ENCODE measurements around the gene DDR1.

The DDR1 gene

DNA sequence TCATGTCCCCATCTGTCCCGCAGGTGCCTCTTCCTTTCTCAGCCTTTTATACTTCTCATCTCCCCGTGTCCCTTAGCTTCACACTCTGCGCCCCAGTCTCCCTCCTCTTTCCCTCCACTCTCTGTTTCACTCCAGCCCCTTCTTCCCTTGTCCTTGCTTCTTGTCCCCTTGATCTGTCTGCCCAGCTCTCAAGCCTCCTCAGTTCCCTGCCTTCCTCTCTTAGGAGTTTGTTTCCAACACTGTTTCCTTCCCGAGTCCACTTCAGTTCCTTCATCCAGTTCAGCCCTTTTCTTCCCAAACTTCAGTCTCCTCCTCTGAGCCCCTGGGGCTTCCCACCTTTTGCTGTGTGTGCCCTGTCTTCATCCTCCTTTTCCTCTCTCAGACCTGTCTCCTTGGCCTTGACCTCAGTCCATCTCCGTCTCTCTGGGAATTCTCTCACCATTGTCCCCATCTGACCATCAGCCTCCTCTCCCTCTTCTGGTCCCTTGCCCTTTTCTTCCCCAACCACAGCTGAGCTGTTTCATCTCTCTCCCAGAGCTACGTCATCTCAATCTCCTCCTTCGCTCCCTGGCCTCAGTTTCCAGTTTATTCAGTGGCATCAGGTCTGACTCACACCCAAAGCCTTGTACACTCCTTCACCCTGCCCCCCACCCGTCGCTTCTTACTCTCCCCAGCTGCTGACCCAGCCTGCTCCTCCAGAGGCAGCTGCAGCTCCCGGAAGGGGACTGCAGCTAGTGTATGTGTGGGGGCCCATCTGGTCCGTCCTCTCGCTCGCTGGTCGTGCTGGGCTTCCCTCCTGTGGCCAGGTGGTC is 2.7 kb upstream of the DDR1 start:
- FAIRE-seq: no peak

DNA sequence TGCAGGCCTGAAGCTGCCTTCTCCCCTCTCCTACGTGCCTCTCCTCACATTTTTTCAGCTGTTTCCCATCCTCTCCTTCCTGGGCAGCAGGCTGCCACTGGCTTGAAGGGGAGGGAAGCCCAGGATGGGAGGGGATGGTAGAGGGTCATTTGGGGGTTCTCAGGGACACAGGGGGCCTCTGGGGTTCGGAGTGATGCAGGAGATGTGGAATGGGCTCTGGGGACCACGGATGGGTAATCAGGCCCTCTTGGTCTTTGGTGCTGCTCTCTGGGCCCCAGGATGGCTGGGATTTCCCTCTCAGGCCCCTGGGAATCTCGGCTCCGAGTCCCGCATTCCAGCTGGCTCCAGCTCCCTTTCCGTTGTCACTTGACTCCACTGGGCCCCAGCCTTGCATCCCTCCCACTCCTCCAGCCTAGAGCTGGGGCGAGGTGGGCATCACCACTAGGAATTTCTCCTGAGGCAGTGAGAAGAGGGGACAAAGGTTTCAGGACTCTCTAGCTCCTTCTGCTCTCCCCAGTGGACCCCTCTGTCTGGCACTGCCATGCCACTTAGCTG is 2.0 kb upstream of the DDR1 start:
- no peak for FAIRE-seq

DNA sequence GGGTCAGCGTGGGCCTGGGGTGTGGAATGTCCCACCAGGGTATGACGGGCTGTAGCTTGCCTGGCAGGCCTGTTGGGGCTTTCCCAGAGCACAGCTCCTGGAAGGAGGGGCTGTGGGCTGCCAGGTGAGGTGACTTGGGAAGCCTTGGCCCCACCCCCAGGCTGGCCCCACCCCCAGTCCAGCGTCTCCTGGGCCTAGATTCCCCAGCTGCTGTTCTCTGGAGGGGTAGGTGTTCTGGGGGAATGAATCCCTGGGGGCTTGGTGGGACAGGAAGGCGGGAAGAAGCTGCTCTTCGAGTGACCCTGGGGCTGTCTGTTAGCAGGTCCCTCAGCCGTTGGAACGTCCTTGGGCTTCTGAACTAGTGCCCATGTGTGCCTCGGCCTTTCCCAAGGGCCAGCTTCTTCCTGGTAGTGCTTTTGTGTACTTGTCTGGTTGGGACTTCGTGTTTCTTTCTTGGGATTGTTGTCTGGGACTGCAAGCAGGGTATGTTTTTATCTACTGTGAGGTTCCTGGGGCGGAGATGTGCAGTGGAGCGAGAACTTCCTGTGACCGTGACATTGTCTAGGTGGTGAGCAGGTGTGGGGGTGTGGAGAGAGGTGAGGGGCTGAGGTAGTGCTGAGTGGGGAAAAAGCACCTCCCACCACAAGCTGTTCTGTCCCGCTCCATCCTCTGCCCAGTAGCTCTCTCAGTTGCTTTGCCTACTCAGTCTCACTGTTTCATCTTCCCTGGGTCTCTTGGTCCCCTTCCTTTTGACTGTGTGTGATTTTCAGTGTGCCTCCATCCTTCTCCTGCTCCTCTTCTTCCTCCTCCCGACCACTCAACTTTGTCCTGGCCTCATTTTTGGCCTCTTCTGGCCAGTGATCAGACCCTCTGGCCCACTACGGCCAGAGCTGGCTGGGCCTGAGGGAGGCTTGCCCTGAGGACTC is 1.3 kb upstream of the DDR1 start:
- FAIRE-seq: no peak

DNA sequence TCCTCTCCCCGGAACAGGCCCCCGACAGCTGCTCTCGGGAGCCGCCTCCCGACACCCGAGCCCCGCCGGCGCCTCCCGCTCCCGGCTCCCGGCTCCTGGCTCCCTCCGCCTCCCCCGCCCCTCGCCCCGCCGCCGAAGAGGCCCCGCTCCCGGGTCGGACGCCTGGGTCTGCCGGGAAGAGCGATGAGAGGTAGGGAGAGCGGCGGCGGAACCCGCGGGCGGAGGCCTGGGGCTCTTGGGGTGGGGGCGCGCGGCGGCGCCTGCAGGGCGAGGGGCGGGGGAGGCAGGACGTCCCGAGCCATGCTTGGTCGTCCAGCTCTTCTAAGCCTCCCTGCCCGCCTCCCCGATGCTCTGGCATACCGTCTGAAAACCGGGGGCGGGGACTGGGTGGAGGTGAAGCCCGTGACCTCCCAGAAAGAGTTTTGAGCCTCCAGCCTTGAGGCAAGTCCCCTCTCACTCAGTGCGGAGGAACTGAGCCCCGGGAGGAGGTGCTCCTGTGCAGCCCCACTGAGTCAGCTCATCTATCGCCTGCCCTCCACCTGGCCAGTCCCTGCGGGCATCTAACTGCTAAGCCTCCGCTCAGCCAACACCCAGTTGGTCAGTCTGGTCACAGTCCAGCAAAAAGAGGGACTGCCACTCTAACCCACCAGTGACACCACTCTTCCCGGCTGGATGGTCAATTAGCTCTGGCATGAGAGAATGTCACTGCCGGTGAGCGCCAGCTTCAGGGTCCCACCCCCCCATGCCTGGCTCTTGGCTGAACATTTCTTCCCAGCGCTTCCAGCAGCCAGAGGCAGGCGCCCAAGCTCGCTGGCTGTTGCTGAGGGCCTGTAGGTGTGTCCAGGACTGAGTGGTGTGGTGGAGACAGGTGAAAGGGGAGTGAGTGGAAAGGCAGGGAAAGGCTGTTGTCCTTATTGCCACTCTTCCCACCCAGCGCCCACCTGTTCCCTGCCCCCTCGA is 482 bp downstream of the DDR1 start:
- FAIRE-seq: no peak

DNA sequence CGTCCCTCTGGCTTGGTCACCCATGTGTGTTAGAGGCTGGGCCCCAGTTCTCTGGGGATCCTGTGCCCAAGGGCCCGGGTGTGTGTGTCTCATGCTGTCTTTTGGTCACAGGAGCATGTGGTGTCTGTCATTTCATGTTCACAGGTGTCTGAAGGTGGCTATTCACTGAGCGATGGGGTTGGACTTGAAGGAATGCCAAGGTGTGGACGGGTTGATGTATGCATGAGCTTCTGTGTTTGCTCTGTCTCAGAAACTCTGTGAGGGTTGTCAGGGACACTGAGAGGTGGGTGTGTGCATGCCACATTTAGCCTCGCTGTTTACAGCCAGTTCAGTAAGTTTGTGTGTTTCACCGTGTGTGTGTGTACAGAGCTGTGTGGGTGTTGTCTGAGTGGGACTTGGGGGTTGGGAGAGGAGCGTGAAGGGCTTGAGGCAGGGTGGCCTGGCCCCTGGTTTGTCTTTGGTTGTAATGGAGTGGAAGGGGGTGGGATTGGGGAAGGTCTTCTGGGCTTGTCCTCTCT is 1.2 kb downstream of the DDR1 start:
- no peak for FAIRE-seq

DNA sequence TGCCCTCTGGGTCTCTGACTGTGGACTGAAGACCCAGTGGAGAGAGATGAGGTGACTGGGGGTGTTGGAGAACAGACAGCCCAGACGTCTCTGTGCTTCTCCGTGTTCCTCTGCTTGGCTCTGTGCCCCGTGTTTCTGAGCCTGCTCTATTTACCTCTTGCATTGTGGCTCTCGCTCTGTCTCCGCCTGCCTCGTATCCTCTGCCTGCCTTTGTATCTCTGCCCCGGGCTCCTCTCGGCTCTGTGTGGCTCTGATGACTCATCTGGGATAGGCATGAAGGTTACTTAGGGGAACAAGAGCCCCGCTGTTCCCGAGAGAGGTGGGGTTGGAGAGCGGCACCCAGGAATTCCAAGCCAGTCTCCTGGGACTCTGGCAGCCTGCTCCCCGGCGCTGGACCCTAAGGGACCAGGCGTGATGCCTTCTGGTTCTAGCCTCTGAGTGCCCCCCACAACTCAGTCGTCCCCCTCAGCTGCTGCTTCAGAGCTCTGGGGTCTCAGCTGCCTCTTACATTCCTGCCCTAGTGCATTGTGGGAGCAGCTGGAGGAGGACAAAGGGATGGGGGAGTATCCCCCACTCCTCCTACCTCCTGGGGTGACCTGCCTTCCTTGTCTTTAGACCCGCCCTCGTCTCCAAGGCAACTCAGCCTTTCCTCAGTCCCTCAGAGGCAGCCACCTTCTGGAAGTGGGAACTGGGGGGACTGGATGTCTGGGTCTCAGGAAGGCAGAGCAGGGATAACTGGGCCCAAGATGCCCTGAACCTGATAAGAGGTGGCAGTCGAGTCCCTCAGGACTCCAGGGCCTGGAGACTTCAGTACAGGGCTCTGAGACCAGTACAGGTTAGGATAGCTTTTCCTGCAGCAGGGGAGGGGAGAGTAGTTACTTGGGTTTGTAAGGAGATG is 1.9 kb downstream of the DDR1 start:
- FAIRE-seq: no peak

DNA sequence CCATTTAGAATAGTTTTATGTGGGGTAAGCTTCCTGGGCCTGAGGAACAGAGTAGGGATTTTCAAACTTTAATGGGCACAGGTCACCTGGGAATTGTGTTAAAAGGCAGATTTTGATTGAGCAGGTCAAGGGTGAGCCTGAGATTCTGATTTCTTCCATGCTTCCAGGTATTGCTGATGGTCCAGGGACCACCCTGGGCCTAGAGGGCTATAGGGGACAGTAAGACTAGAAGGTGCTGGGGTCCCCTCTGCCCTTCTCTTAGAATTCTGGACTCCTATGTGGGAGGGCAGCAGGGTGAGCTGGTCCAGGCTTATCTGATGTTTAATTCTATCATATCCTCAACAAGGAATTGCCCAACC is 2.6 kb downstream of the DDR1 start:
- FAIRE-seq: no peak

DNA sequence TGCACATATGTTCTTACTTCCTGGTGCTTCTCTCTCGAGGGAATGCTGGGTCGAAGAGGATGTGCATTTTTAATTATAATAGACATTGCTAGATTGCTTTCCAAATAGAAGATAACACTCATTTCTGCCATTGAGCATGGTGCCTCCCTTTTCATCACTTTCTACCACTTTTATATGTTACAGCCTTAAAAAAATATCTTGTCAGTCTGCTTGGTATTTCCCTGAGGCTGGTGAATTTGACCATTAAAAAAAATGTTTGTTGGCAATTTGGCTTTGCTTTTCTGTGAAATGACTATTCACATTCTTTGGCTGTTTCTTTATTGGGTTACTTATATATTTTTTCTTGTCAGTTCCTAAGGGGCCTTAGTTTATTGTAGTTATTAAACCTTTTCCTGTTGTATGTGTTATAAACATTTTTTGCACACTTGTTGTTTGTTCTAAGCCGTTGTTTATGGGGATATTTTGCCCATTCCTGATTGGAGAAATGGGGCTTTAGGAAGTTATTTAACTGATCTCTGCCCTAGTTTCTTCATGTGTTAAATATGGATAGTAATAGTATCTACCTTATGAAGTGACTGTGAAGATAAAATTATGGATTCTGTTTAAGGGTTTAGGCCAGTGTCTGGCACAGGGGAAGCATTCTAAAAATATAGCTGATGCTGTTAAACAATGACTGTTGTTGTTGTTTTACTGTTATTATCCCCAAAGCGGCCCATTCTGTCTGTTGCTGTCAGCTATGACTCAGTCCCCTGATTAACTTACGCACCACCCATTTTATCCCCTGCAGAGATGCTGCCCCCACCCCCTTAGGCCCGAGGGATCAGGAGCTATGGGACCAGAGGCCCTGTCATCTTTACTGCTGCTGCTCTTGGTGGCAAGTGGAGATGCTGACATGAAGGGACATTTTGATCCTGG is 3.8 kb downstream of the DDR1 start:
- no peak for FAIRE-seq

DNA sequence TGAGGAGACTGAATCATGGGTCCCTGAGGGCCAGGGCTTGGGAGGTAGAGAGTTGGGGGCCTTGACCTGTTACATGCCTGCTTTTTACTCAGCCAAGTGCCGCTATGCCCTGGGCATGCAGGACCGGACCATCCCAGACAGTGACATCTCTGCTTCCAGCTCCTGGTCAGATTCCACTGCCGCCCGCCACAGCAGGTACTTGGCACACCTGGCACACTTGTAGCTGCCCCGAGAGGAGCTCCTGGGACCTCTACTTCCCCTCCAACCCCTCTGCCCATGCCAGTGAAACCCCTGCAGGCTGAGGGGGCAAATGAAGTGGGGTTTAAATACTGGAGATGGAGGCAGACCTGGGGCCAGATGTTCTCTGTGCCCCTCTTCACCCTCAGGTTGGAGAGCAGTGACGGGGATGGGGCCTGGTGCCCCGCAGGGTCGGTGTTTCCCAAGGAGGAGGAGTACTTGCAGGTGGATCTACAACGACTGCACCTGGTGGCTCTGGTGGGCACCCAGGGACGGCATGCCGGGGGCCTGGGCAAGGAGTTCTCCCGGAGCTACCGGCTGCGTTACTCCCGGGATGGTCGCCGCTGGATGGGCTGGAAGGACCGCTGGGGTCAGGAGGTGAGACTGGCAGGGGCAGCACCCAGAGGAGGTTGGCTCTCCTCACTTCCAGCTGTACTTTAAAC is 4.6 kb downstream of the DDR1 start:
- no peak for FAIRE-seq

DNA sequence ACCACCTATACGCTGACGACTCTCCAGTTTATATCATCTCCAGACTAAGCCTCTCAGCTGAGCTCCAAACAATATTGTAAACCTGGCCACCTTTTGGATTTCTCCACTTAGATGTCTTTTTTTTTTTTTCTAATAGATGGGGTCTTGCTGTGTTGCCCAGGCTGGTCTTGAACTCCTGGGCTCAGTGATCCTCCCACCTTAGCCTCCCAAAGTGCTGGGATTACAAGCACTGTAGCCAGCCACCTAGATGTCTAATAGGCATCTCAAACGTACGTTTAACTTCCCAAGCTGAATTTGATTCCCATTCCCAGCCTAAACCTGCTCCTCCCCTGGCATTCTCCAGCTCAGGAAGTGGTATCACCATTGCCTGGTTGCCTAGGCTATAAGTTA is 5.2 kb downstream of the DDR1 start:
- no peak for FAIRE-seq

DNA sequence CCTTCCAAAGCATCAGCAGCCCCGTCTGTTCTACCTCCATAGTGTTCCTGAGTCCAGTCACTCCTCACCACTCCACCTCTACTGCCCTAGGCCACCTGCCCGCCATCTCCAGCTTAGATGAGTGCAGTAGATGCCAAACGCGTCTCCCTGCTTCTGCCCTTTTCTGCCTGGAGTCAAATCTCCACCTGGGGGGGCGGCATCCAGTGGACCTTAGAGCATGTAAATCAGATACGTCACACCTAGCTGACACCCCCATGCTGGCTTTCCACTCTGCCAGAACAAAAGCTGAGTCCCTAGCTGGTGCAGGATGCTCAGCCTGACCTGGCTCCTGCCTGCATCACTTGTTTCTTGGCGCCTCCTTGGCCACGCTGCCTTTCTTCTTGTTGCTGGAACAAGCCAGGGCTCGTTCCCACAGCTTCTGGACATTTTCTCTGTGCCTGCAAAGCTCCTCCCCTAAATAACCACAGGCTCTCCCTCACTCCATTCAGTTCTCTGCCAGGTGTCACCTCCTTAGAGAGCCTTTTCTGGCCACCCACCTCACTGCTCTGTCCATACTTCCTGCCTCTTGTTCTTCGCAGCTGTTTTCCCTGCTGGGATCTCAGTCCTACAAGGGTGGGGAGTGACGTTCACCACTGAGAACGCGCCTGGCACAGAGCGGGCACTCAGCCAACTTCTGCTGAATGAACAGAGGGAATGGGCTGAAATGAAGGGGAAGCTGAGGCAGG is 5.8 kb downstream of the DDR1 start:
- FAIRE-seq: no peak

DNA sequence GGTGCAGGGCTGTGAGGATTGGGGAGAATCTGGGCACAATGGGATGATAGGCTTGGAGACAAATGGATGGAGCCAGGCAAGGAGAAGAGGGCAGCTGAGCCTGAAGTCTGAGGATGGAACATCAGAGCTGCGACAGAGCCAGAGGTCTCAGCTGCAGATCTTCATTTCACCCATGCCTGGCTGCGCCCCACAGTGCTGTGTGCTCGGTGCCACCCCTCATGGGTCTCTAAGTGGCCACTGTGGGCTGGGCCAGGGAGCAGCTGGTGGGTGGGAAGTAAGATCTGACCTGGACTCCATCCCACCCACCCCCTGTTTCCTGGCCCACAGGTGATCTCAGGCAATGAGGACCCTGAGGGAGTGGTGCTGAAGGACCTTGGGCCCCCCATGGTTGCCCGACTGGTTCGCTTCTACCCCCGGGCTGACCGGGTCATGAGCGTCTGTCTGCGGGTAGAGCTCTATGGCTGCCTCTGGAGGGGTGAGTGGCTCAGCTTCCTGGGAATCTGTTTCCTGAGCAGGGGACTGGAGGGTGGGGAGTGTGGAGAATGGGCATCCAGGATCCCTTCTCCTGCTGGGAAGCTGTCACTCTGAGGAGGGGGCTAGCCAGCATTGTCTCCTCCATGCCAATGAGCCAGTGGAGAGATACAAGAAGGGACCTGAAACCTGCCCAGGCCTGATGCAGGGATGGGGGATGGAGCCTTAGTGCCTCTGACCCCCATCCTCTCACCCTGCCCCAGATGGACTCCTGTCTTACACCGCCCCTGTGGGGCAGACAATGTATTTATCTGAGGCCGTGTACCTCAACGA is 6.5 kb downstream of the DDR1 start:
- no peak for FAIRE-seq

DNA sequence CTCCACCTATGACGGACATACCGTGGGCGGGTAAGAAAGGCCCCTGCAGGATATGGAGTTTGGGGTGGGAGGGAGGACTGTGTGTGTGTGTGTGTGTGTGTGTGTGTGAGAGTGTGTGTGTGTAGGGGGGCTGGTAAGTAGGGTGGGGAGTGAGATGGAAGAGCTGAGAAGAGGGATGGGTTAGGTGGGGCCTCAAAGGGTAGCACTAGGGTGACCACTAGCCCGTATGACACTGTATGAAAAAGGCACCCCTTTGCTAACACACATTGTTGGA is 7.1 kb downstream of the DDR1 start:
- no peak for FAIRE-seq

DNA sequence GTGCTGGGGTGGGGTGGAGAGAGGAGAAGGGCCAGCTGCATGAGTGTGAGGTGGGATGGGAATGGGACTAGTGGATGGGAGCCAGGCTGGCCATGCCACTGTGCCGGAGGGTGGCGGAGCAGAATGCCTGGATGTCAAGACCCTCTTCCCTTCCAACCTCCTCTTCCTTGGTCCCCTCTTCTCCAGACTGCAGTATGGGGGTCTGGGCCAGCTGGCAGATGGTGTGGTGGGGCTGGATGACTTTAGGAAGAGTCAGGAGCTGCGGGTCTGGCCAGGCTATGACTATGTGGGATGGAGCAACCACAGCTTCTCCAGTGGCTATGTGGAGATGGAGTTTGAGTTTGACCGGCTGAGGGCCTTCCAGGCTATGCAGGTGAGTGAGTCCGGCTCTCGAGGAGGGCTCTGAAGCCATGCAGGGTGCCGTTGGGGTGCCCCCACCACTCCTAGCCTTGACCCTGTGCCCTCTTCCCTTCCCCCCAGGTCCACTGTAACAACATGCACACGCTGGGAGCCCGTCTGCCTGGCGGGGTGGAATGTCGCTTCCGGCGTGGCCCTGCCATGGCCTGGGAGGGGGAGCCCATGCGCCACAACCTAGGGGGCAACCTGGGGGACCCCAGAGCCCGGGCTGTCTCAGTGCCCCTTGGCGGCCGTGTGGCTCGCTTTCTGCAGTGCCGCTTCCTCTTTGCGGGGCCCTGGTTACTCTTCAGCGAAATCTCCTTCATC is 7.7 kb downstream of the DDR1 start:
- no peak for FAIRE-seq

DNA sequence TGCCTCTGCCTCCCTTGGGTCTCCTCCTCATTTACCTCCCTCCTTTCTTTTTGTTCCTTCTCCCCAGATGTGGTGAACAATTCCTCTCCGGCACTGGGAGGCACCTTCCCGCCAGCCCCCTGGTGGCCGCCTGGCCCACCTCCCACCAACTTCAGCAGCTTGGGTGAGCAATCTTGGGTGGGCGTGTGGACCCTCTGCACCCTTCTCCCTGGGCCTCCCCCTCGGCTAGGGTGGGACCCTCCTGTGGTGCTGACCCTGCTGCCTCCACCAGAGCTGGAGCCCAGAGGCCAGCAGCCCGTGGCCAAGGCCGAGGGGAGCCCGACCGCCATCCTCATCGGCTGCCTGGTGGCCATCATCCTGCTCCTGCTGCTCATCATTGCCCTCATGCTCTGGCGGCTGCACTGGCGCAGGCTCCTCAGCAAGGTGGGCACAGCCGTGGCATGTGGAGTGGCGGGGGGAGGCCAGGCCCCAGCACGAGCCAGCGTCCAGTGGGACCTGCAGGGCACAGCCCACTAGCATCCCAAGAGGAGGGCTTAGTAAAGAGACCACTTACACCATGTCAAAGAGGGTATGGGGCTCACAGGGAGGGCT is 8.8 kb downstream of the DDR1 start:
- FAIRE-seq: no peak

DNA sequence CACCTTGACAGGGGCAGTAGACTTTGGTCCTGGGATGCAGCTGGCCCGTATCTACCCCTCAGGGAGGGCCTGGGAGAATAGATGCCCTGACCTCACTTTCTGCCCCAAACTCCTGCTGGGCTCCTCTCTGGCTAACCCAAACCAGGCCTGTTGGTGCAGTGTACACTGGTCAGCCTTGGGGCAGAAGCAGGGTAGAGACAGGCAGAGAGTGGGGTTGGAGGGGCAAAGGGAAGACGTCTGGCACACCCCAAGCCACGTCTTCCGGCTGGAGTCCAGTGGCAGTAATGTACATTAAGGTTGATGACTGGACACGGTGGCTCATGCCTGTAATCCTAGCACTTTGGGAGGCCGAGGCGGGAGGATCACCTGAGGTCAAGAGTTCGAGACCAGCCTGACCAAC is 9.3 kb downstream of the DDR1 start:
- FAIRE-seq: no peak

DNA sequence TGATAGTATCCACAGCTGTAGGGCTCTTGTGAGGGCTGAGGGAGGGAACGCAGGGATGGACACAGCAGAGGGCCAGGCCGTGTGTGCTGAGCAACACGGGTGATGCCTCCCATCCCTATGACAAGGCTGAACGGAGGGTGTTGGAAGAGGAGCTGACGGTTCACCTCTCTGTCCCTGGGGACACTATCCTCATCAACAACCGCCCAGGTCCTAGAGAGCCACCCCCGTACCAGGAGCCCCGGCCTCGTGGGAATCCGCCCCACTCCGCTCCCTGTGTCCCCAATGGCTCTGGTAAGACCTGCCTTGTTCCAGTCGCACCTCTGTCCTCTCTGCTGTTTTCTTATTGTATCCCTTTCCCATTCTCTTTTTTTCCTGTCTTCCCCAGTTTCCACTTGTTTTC is 10.1 kb downstream of the DDR1 start:
- FAIRE-seq: no peak
